ENCODE data around the gene WFIKKN1. TPM values are rescaled to one million over a fixed set of nuclear protein-coding genes. Genes with fewer than 3 reads are reported as not detected.
A peak's percentile ranks its signal among the peaks of the same experiment; 100 is the strongest.

Gene WFIKKN1
- total and polyA plus RNA-seq, 2 donors from 2014 or later, result 0.69 to 1.8 TPM

DNA sequence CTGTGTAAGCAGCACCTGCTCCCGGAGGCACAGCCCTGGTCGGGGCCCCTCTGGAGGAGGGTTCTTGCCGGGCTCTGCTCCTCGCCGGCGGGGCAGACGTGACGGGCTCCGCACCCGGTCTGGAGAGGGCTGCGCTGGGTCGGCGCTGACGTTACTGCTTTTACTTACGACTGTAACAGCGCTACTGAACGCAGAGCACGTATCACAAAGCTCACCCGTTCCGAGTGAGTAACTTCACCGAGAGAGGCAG lies 42.2 kb upstream of the WFIKKN1 start:
- peaks cover 6 to 46% (median 36%) of the 10 kb centered on the region in 3 donors for H3K4me1 ChIP-seq (ENCODE audit: control insufficient read depth in 2 of 3, insufficient read depth in 2 of 3, low read depth in 1 of 3, low read length in 3 of 3)
- peak overlapping the region; percentile 69 to 81 (median 70) for H3K9ac ChIP-seq (ENCODE audit: low read length in 3 of 3)
- H3K36me3 ChIP-seq (ENCODE audit: control insufficient read depth in 2 of 3, insufficient read depth in 3 of 3, low read length in 3 of 3), result no peaks in the 10 kb centered on the region
- no peaks in the 10 kb centered on the region for H3K27me3 ChIP-seq (ENCODE audit: control insufficient read depth, insufficient read depth, low read length)
- DNase-seq, result peak in 3 of 5 donors; percentile 72 to 79 (median 79)
- H3K27ac ChIP-seq (ENCODE audit: low read depth in 2 of 2, low read length in 2 of 2), result peak overlapping the region; percentile 97 to 99
- H3K9me3 ChIP-seq (ENCODE audit: control insufficient read depth in 2 of 3, insufficient read depth in 1 of 3, low read length in 3 of 3), result no peaks in the 10 kb centered on the region
- FAIRE-seq, result no peak
- TF ChIP-seq, protein P1, sequence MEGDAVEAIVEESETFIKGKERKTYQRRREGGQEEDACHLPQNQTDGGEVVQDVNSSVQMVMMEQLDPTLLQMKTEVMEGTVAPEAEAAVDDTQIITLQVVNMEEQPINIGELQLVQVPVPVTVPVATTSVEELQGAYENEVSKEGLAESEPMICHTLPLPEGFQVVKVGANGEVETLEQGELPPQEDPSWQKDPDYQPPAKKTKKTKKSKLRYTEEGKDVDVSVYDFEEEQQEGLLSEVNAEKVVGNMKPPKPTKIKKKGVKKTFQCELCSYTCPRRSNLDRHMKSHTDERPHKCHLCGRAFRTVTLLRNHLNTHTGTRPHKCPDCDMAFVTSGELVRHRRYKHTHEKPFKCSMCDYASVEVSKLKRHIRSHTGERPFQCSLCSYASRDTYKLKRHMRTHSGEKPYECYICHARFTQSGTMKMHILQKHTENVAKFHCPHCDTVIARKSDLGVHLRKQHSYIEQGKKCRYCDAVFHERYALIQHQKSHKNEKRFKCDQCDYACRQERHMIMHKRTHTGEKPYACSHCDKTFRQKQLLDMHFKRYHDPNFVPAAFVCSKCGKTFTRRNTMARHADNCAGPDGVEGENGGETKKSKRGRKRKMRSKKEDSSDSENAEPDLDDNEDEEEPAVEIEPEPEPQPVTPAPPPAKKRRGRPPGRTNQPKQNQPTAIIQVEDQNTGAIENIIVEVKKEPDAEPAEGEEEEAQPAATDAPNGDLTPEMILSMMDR (IDR thresholded peaks at IDR 0.05; ENCODE audit: borderline replicate concordance, extremely low read depth, insufficient read depth), result no peak
- peak overlapping the region; percentile 78 to 82 (median 79) for H3K4me3 ChIP-seq (ENCODE audit: low read length in 3 of 3)
- intact Hi-C loops (cut with DNase I), result no loop called here

DNA sequence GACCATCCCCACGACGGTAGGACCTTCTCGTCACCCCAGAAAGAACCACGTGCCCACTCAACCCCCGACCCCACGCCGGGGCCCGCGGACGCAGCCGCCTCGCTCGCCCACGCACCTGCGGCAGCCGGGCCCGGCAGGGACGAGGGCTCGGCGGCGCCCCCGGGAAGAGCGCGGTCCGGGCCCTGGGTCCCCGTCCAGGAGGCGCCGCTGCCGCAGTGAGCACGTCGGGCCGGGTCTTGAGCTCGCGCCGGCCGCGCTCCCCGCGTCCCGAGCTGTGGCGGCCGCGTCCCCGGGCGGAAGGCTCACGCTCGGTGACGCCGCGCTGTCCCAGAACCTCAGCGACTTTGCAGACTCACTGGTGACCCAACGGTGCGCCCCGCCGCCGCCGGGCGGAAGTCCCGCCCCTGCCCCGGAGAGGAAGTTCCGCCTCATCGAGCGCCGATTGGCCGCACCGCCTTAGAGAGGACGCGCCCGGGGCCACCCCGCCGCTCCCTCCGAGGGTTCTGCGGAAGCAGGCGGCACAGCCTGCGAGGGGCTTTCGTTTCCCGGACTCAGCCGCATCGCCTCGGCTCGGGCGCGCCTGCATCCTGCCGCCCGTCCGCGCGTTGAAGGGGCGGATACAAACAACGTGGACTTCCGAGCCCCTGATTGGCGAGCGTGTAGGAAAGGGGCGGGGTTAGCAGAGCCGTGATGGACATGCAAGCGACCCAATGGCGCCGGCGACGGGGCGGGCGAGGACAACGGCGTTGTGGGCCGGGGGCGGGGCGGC lies 41.7 kb upstream of the WFIKKN1 start:
- H3K9me3 ChIP-seq (ENCODE audit: control insufficient read depth in 2 of 3, insufficient read depth in 1 of 3, low read length in 3 of 3), result no peaks in the 10 kb centered on the region

DNA sequence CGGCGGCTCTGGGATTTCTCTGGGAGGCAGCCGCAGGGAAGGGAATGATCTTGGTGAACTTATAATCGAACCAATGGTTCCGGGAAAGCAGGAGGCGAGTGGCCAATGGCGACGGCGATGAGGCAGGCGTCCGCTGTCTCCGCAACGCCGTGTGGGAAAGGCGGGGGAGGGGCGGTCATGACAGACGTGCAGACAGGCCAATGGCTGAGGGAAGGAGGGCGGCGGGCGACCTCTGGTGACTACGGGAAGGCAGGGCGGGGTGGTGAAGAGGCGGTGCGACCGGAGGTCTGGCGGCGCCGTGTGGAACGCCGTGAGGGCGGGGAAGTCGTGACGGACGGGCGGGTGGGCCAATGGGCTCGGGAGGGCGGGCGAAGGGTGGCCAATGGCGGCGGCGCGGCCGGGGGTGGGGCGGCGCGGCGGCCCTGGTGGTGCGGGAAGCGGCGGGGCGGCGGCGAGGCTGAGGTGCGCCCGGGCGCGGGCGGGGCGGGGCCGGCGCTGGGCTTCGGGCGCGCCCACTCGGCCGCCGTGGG lies 41.1 kb upstream of the WFIKKN1 start, which contains the start of gene RAB40C:
Gene RAB40C, plus strand, starts transcription at position 409 of the 530 bp plus-strand sequence. CDS start 226 bp downstream, outside the sequence.
- TF ChIP-seq, protein P1 (IDR thresholded peaks at IDR 0.05; ENCODE audit: borderline replicate concordance, extremely low read depth, insufficient read depth), result peak; percentile 10
- H3K27ac ChIP-seq (ENCODE audit: low read depth in 2 of 2, low read length in 2 of 2), result peak within 1 kb of the TSS; percentile 97 to 99
- FAIRE-seq (no peak), DNase-seq (peak; percentile 98 to 100 (median 99))
- H3K4me1 ChIP-seq (ENCODE audit: control insufficient read depth in 2 of 3, insufficient read depth in 2 of 3, low read depth in 1 of 3, low read length in 3 of 3), result peaks cover 6 to 57% (median 38%) of the 10 kb centered on the region in 3 donors
- peak within 1 kb of the TSS; percentile 69 to 77 (median 73) for H3K9ac ChIP-seq (ENCODE audit: low read length in 3 of 3)
- H3K4me3 ChIP-seq (ENCODE audit: low read length in 3 of 3), result peak within 1 kb of the TSS; percentile 78 to 82 (median 81)
- no peaks in the 10 kb centered on the region for H3K27me3 ChIP-seq (ENCODE audit: control insufficient read depth, insufficient read depth, low read length)
- H3K36me3 ChIP-seq (ENCODE audit: control insufficient read depth in 2 of 3, insufficient read depth in 3 of 3, low read length in 3 of 3), result no peaks in the 10 kb centered on the region
- no peaks in the 10 kb centered on the region for H3K9me3 ChIP-seq (ENCODE audit: control insufficient read depth in 2 of 3, insufficient read depth in 1 of 3, low read length in 3 of 3)
- intact Hi-C loops (cut with DNase I), result no loop called here

More for the DNA sequence above, 41.7 kb upstream of the WFIKKN1 start:
- H3K36me3 ChIP-seq (ENCODE audit: control insufficient read depth in 2 of 3, insufficient read depth in 3 of 3, low read length in 3 of 3), result no peaks in the 10 kb centered on the region
- H3K9ac ChIP-seq (ENCODE audit: low read length in 3 of 3), result peak overlapping the region; percentile 69 to 81 (median 73)
- no peak for FAIRE-seq
- H3K4me1 ChIP-seq (ENCODE audit: control insufficient read depth in 2 of 3, insufficient read depth in 2 of 3, low read depth in 1 of 3, low read length in 3 of 3), result peaks cover 6 to 51% (median 38%) of the 10 kb centered on the region in 3 donors
- H3K27me3 ChIP-seq (ENCODE audit: control insufficient read depth, insufficient read depth, low read length), result no peaks in the 10 kb centered on the region
- H3K4me3 ChIP-seq (ENCODE audit: low read length in 3 of 3), result peak overlapping the region; percentile 78 to 82 (median 81)
- H3K27ac ChIP-seq (ENCODE audit: low read depth in 2 of 2, low read length in 2 of 2), result peak overlapping the region; percentile 97 to 99
- intact Hi-C loops (cut with DNase I), result no loop called here
- DNase-seq, result peak; percentile 97 to 99 (median 98)
- TF ChIP-seq, protein P1 (IDR thresholded peaks at IDR 0.05; ENCODE audit: borderline replicate concordance, extremely low read depth, insufficient read depth), result no peak

All from kidney (tissue), 14 donors.